GM12892 (cell line): Measurements from ENCODE around the gene MXRA8.

Experiments used
- POLR2A ChIP-seq: IDR thresholded peaks from 2 replicates; pipeline ENCODE4 v1.6.1; 2011; ENCODE audit warnings: low read depth, low read length, control low read depth
- TAF1 ChIP-seq: IDR thresholded peaks from 2 replicates; pipeline ENCODE4 v1.6.1; 2011; ENCODE audit warnings: low read depth, mild to moderate bottlenecking, control low read depth, low read length, borderline replicate concordance

GRCh38 chr1:1333551-1334241, 24.7 kb downstream of the MXRA8 start:
- TF ChIP-seq TAF1 (no peak), POLR2A (no peak)
